NB4 (cell line): ENCODE data around the gene CRACR2B.

Source experiments
- CTCF ChIP-seq: IDR thresholded peaks from one replicate; pipeline ENCODE4 v1.5.1; 2012; ENCODE audit warnings: low read depth, low read length
- POLR2A ChIP-seq: IDR thresholded peaks from 2 replicates; pipeline ENCODE4 v1.6.1; 2011; ENCODE audit warnings: mild to moderate bottlenecking; ENCODE audit not compliant: insufficient read length; ENCODE audit errors: extremely low read depth
- TF ChIP-seq, protein P1 (sequence below): IDR thresholded peaks from 2 replicates; pipeline ENCODE4 v1.6.1; 2011; ENCODE audit warnings: low read depth, low read length

- no peak for TF ChIP-seq POLR2A
- no peak for TF ChIP-seq CTCF
- TF ChIP-seq, protein P1, sequence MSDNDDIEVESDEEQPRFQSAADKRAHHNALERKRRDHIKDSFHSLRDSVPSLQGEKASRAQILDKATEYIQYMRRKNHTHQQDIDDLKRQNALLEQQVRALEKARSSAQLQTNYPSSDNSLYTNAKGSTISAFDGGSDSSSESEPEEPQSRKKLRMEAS = no peak
These were observed 25.0 kb downstream of the CRACR2B start for GRCh38 chr11:852762-853161.
